Calu3 (cell line): Measurements from ENCODE around the gene ATG9B. TPM values are rescaled to one million over a fixed set of nuclear protein-coding genes. Genes with fewer than 3 reads are reported as not detected.

ENCODE experiments used
- BruUV-seq: library from RNA; stranded (reverse); fragments of 400-500 nt; replicated peaks from 2 replicates; lab custom pipeline; 2021; lab: Mats Ljungman, UMichigan
- CTCF ChIA-PET: fragments of 300-600 bp; sonication (Branson Sonifier 250); formaldehyde crosslinking; loops from one replicate; lab custom pipeline; 2022; ENCODE audit warnings: antibody characterized with exemption; lab: Charles Lee
- DNase-seq: peaks from one replicate; pipeline ENCODE4 v3.0.0; 2022
- H3K27ac Mint-ChIP-seq: one replicate; pipeline ENCODE4 v1.8.0; 2022; ENCODE audit warnings: mixed read lengths; ENCODE audit not compliant: unreplicated experiment
- H3K27me3 Mint-ChIP-seq: one replicate; pipeline ENCODE4 v1.8.0; 2022; ENCODE audit warnings: mixed read lengths; ENCODE audit not compliant: unreplicated experiment
- H3K36me3 Mint-ChIP-seq: one replicate; pipeline ENCODE4 v1.8.0; 2022; ENCODE audit warnings: mild to moderate bottlenecking, moderate library complexity, mixed read lengths; ENCODE audit not compliant: insufficient read depth, unreplicated experiment
- H3K4me1 Mint-ChIP-seq: one replicate; pipeline ENCODE4 v1.8.0; 2022; ENCODE audit warnings: mild to moderate bottlenecking, low read depth, mixed read lengths; ENCODE audit not compliant: unreplicated experiment
- H3K4me3 Mint-ChIP-seq: one replicate; pipeline ENCODE4 v1.8.0; 2022; ENCODE audit warnings: mild to moderate bottlenecking, low read depth, moderate library complexity, mixed read lengths; ENCODE audit not compliant: unreplicated experiment
- H3K9me3 Mint-ChIP-seq: one replicate; pipeline ENCODE4 v1.8.0; 2022; ENCODE audit warnings: low read depth, mixed read lengths; ENCODE audit not compliant: unreplicated experiment
- intact Hi-C: fragments of 100-400 bp; cut with micrococcal nuclease; formaldehyde crosslinking; loops from one replicate; pipeline ENCODE4 v1.10.0; 2022; ENCODE audit not compliant: unreplicated experiment
- total RNA-seq: library from RNA; stranded (reverse); gene quantifications from 2 replicates; pipeline ENCODE4 v1.2.3, GENCODE V29; 2022
- TF ChIP-seq, protein P1 (sequence below): fragments of 200-600 bp; IDR thresholded peaks from one replicate; pipeline ENCODE4 v1.8.0; 2022; ENCODE audit warnings: antibody characterized with exemption; ENCODE audit not compliant: unreplicated experiment

ATG9B gene
- total RNA-seq, 1 experiment from 2014 or later: 7.9 TPM

DNA sequence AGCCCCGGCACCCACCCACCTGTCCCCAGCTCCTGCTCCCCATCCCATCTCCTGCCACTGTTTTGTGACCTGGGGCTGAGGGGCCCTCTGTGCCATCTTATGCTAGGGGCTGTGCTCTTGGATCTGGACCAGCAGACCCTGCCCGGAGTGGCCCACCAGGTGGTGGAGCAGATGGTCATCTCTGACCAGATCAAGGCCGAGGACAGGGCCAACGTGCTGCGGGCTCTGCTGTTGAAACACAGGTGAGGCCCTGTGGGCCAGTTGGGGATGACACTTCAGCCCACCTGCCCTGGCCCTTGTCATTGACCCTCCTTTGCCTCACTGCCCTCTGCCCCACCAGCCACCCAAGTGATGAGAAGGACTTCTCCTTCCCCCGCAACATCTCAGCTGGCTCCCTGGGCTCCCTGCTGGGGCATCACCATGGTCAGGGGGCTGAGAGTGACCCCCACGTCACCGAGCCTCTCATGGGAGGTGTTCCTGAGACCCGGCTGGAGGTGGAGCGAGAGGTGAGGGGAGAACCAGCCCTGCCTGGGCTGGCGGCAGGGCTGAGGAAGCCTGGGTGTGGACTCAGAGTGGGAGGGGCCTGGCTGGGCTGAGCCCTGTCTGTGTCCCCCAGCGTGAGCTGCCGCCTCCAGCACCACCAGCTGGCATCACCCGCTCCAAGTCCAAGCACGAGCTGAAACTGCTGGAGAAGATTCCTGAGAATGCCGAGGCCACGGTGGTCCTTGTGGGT lies 45.7 kb upstream of the ATG9B start:
- H3K4me1 Mint-ChIP-seq: no peaks in the 10 kb centered on the region
- H3K27me3 Mint-ChIP-seq: no peaks in the 10 kb centered on the region
- DNase-seq: no peak
- H3K27ac Mint-ChIP-seq: no peak overlapping the region
- H3K4me3 Mint-ChIP-seq: no peak overlapping the region
- H3K36me3 Mint-ChIP-seq: peaks cover 66% of the 10 kb centered on the region
- TF ChIP-seq, protein P1, sequence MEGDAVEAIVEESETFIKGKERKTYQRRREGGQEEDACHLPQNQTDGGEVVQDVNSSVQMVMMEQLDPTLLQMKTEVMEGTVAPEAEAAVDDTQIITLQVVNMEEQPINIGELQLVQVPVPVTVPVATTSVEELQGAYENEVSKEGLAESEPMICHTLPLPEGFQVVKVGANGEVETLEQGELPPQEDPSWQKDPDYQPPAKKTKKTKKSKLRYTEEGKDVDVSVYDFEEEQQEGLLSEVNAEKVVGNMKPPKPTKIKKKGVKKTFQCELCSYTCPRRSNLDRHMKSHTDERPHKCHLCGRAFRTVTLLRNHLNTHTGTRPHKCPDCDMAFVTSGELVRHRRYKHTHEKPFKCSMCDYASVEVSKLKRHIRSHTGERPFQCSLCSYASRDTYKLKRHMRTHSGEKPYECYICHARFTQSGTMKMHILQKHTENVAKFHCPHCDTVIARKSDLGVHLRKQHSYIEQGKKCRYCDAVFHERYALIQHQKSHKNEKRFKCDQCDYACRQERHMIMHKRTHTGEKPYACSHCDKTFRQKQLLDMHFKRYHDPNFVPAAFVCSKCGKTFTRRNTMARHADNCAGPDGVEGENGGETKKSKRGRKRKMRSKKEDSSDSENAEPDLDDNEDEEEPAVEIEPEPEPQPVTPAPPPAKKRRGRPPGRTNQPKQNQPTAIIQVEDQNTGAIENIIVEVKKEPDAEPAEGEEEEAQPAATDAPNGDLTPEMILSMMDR: no peak
- intact Hi-C loops: no loop called here
- no TSS peak for BruUV-seq
- CTCF ChIA-PET: no interaction called here
- no peaks in the 10 kb centered on the region for H3K9me3 Mint-ChIP-seq

DNA sequence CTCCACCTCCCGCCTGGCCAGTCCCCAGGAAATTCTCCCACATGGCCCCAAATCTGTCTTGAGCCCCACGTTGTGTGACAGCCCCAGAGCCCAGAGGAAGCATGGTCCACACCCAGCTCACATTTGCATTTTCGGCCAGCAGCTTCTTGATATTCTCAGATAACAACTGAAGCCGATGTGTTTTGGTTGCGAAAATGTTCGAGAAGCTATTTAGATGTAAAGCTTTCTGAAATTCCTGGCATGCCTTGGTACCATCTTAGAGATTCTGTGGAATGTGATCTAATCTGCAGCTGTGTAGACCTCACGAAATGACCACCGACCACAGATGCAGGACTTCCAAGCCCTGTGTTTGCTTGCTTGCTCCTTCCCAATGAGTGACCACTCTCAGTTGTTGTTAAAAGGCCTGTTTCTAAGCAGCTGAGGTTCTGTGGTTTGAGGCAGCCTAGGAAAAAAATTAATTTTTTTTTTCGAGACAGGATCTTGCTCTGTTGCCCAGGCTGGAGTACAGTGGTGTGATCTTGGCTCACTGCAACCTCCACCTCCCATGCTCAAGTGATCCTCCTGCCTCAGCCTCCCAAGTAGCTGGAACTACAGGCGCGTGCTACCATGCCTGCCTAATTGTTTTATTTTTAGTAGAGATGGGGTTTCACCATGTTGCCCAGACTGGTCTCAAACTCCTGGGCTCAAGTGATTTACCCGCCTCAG lies 43.9 kb upstream of the ATG9B start:
- Mint-ChIP-seq H3K9me3 (no peaks in the 10 kb centered on the region), H3K27ac (no peak overlapping the region), H3K36me3 (peaks cover 70% of the 10 kb centered on the region), H3K4me3 (no peak overlapping the region), H3K27me3 (no peaks in the 10 kb centered on the region), H3K4me1 (no peaks in the 10 kb centered on the region)
- intact Hi-C loops: no loop called here
- TF ChIP-seq, protein P1: no peak
- CTCF ChIA-PET: interaction anchor here (0.5 kb wide), 1 partner anchor 953 kb away, joined by 3 read pairs; no protein-coding TSS in a partner anchor
- no peak for DNase-seq
- BruUV-seq: no TSS peak

DNA sequence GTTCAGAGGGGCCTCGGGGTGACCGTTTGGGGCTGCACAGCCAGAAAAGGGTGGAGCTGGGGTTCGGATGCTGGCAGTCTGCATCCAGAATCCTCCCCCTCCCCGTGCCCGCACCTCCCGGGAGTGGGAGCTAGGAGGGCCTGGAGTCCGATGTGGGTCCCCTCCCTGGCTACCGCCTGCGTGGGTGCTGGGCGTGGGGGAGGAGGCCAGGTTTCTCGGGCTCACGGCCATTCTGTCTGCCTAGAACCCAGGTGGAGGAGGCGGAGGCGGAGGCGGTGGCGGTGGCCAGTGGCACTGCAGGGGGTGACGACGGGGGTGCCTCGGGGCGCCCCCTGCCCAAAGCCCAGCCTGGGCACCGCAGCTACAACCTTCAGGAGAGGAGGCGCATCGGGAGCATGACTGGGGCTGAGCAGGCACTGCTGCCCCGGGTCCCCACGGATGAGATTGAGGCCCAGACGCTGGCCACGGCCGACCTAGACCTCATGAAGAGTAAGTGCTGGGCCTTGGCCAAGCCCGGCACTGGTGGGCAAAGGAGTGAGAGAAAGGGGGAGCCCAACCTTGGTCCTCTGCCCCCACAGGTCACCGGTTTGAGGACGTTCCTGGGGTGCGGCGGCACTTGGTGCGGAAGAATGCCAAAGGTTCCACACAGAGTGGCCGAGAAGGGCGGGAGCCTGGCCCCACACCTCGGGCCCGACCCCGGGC lies 42.1 kb upstream of the ATG9B start:
- TF ChIP-seq, protein P1: no peak
- Mint-ChIP-seq H3K27ac (no peak overlapping the region), H3K27me3 (no peaks in the 10 kb centered on the region), H3K9me3 (no peaks in the 10 kb centered on the region), H3K36me3 (peaks cover 75% of the 10 kb centered on the region), H3K4me1 (peaks cover 6% of the 10 kb centered on the region), H3K4me3 (no peak overlapping the region)
- CTCF ChIA-PET: no interaction called here
- no peak for DNase-seq
- BruUV-seq: no TSS peak
- intact Hi-C loops: no loop called here

DNA sequence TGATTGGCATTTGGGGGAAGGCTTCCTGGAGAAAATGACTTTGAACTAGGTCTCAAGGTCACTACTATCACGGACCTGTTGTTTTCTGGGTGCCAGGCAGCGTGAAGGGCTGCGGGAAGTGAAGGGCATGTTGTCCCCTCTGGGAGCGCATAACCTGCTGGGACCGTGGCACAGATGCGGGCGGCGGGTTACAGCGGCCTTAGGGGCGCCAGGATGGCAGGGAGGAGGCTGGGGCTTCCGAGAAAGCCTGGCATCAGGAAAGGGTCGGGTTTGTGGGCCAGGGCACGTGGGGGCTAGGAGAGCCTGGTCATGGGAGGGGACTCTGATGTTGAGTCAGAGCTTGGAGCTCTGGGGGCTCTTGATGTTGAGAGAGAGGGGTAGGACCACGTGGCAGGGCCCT lies 41.2 kb upstream of the ATG9B start:
- CTCF ChIA-PET: no interaction called here
- H3K9me3 Mint-ChIP-seq: no peaks in the 10 kb centered on the region
- H3K4me3 Mint-ChIP-seq: no peak overlapping the region
- no peaks in the 10 kb centered on the region for H3K27me3 Mint-ChIP-seq
- no peak overlapping the region for H3K27ac Mint-ChIP-seq
- intact Hi-C loops: no loop called here
- peaks cover 15% of the 10 kb centered on the region for H3K4me1 Mint-ChIP-seq
- TF ChIP-seq, protein P1: no peak
- peaks cover 77% of the 10 kb centered on the region for H3K36me3 Mint-ChIP-seq
- DNase-seq: no peak
- BruUV-seq: no TSS peak
